Mucosa of rectum (tissue), 2 donors: Measurements from ENCODE around the gene NID1.

Source experiments
- H3K27ac ChIP-seq, 2 donors: one replicate each; pipeline ENCODE4 v1.7.0; 2013; ENCODE audit warnings: inconsistent platforms in 2 of 2, low read depth in 2 of 2, low read length in 2 of 2
- H3K27me3 ChIP-seq, 2 donors: one replicate each; pipeline ENCODE4 v1.7.0; 2013; ENCODE audit warnings: low read length in 2 of 2; ENCODE audit not compliant: control insufficient read depth in 2 of 2, insufficient read depth in 2 of 2
- H3K36me3 ChIP-seq, 2 donors: one replicate each; pipeline ENCODE4 v1.7.0; 2013; ENCODE audit warnings: low read length in 2 of 2; ENCODE audit not compliant: control insufficient read depth in 2 of 2, insufficient read depth in 2 of 2
- H3K4me1 ChIP-seq, 2 donors: one replicate each; pipeline ENCODE4 v1.7.0; 2013; ENCODE audit warnings: low read length in 2 of 2, mild to moderate bottlenecking in 1 of 2; ENCODE audit not compliant: control insufficient read depth in 2 of 2, insufficient read depth in 2 of 2
- H3K4me3 ChIP-seq, 2 donors: one replicate each; pipeline ENCODE4 v1.7.0; 2013; ENCODE audit warnings: low read length in 2 of 2
- H3K9ac ChIP-seq, 2 donors: one replicate each; pipeline ENCODE4 v1.7.0; 2013; ENCODE audit warnings: low read length in 2 of 2, low read depth in 1 of 2, mild to moderate bottlenecking in 1 of 2
- H3K9me3 ChIP-seq, 2 donors: one replicate each; pipeline ENCODE4 v1.7.0; 2013; ENCODE audit warnings: low read length in 2 of 2; ENCODE audit not compliant: control insufficient read depth in 2 of 2
- donor health status: healthy.
- donor health status: Normal muscosa, but diverticular disease.

The NID1 gene

DNA sequence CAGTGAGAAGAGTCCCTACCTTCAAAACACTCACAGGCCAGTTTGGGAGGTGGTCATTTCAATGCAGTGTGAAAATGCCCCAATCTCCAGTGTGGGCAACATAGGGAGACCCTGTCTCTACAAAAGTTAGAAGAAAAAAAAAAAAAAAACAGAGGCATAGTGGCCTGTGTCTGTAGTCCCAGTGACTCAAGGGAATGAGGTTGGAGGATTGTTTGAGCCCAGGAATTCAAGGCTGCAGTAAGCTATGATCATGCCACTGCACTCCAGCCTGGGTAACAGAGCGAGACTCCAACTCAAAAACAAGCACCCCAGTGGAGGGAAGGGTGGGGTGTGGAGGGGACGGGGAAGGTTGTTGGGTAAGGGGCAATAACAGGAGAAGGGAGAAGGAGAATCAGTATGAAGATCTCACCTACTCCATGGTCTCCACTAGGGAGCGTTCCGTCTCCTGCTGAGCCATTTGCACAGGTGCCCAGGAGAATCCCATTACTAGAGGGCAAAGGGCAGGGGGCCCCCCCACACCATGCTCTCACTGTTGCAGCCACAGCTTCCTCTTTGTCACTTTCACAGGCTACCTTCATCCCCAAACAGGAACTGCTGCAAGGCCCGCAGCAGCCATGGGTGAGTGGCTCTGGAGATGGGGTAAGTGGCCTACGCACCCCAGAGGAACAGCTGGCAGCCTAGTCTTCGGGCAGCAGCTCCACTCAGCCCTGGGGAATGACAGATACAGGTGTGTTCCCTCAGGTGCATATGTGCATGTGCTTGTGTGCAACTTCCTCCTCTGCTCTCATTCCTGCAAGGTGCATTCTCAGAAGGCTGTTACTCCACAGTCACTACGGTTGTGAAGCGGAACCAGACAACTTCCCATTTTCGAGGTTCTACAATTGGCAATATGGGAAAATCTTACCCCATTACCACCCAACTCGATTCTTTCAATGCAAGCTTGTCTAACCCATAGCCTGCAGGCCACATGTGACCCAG, 110.3 kb downstream of the NID1 start:
- Histone ChIP-seq H3K4me3 (no peak overlapping the region), H3K27me3 (no peaks in the 10 kb centered on the region)

DNA sequence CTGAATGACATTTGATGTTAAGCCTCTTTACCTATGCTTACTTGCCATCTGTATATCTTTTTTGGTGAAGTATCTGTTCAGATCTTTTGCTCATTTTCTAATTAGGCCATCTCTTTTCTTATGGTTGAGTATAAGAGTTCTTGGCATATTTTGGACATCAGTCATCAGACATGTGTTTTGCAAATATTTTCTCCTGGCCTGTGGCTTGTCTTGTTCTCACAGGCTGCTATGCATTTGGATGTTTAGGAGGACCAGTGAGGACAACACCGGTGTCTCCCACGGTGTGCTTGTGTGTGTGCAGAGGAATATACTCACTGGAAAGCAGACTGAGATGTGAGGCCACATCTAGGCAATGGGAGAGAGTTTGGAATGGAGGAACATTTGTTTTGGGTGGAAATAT, 111.1 kb downstream of the NID1 start:
- H3K9me3 ChIP-seq = no peaks in the 10 kb centered on the region
- H3K4me3 ChIP-seq = no peak overlapping the region
- peaks cover 12 to 13% of the 10 kb centered on the region in 2 donors for H3K4me1 ChIP-seq
- no peaks in the 10 kb centered on the region for H3K36me3 ChIP-seq
- no peaks in the 10 kb centered on the region for H3K27me3 ChIP-seq
- H3K27ac ChIP-seq = no peak overlapping the region
- no peak overlapping the region for H3K9ac ChIP-seq

More for the DNA sequence above, 110.3 kb downstream of the NID1 start:
- H3K9me3 ChIP-seq = no peaks in the 10 kb centered on the region
- peaks cover 12 to 13% of the 10 kb centered on the region in 2 donors for H3K4me1 ChIP-seq
- no peak overlapping the region for H3K27ac ChIP-seq
- no peak overlapping the region for H3K9ac ChIP-seq
- no peaks in the 10 kb centered on the region for H3K36me3 ChIP-seq

DNA sequence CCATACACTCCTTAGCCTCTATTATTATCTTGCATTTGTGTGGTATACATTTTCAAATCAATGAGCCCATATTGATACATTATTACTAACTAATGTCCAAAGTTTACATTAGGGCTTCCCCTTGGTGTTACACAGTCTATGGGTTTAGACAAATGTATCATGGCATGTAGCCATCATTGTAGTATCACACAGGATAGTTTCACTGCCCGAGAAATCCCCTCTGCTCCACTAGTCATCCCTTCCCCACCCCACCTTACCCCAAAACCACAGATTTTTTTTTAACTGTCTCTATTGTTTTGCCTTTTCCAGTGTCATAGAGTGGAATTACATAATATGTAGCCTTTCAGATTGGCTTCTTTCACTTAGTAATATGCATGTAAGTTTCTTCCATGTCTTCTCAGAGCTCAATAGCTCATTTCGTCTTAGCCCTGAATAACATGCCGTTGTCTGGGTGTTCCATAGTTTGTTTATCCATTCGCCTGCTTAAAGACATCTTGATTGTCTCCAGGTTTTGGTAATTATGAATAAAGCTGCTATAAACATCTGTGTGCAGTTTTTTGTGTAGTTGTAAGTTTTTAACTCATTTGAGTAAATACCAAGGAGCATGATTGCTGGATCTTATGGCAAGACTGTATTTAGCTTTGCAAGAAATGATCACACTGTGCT, 111.8 kb downstream of the NID1 start:
- Histone ChIP-seq H3K9me3 (no peaks in the 10 kb centered on the region), H3K27ac (no peak overlapping the region), H3K36me3 (no peaks in the 10 kb centered on the region), H3K27me3 (no peaks in the 10 kb centered on the region), H3K4me1 (peaks cover 12 to 13% of the 10 kb centered on the region in 2 donors), H3K9ac (no peak overlapping the region), H3K4me3 (no peak overlapping the region)

DNA sequence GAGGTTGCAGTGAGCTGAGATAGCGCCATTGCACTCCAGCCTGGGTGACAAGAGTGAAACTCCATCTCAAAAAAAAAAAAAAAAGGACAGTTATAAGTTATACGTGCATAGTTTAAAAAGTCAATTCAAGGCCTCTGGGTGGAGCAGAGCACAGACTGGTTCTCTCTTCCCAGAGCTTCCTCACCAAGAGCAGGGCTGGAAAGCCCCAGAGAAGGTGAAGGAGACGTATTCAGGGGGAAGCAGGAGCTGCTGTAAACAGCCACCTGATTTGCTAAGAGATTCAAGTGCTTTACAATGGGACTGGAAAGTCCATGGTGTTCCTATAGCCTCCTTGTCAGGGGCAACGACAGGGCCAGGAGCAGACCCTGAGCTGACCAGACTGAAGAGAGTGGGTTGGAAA, 113.2 kb downstream of the NID1 start:
- no peak overlapping the region for H3K27ac ChIP-seq
- no peaks in the 10 kb centered on the region for H3K36me3 ChIP-seq
- H3K9me3 ChIP-seq = no peaks in the 10 kb centered on the region
- peaks cover 12 to 13% of the 10 kb centered on the region in 2 donors for H3K4me1 ChIP-seq
- no peak overlapping the region for H3K9ac ChIP-seq
- H3K4me3 ChIP-seq = no peak overlapping the region
- no peaks in the 10 kb centered on the region for H3K27me3 ChIP-seq

DNA sequence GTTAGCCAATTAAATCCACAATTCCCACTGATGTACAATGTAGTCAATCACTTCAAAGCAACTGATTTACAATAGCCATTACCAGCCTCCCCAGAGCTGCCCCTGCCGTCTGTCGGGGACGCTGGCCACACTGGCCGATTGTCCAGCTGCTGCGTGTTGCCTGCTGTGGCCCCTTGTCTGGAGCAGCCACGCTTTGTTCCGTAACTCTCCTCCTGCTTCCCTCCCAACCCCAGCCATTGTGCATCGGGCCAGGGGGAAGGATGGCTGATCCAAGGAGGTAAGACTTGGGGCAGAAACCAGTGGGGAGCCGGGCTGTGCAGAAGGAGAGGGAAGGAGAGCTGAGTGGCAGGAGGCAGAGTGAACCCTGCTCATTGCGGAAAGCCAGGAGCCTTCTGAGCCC, 114.6 kb downstream of the NID1 start:
- Histone ChIP-seq H3K9me3 (no peaks in the 10 kb centered on the region), H3K4me3 (no peak overlapping the region), H3K4me1 (peaks cover 8 to 10% of the 10 kb centered on the region in 2 donors), H3K36me3 (no peaks in the 10 kb centered on the region), H3K27me3 (no peaks in the 10 kb centered on the region), H3K9ac (no peak overlapping the region), H3K27ac (no peak overlapping the region)

DNA sequence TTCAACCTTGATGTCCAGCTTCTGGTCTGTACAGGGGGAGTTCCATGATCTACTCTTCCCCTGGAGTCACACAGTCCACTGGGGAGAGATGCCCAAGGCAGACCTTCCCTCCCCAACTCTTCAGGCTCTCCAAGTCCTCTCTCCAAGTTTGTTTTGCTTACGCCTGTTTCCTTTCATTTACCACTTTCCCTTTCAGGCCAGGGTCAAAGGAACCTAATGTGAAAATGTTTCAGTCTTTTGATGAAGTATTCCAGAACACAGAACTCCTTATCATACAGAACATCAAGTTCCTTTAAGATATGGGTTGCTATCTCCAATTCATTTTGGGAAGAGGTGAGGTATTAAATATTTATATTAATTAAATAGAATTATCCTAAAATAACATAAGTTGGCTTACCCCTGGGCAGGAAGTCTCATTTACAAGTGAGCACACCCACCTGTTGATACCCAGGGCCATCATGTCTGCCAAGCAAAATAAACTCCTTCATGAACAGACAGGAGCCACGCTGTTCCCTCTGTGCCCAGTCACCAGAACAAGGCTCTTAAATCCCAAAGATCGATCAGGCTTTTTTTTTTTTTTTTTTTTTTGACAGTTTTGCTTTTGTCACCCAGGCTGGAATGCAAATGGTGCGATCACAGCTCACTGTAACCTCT, 116.0 kb downstream of the NID1 start:
- Histone ChIP-seq H3K27me3 (no peaks in the 10 kb centered on the region), H3K27ac (no peak overlapping the region), H3K9ac (no peak overlapping the region), H3K9me3 (no peaks in the 10 kb centered on the region), H3K4me3 (no peak overlapping the region), H3K4me1 (no peaks in the 10 kb centered on the region), H3K36me3 (no peaks in the 10 kb centered on the region)

DNA sequence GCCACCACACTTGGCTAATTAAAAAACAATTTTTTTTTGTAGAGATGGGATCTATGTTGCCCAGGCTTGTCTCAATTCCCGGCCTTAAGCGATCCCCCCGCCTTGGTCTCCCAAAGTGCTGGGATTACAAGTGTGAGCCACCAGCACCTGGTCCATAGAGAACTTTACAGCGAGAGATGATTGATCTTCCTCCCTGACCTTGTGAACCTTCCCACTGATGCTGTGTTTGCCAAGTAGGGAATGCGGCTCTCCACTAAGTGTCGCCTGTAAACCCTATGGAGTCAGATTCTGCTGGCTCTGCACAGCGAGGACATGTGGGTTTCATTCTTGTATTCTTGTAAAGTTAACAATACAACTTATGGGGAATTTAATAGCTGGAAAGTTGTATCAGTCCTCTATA, 116.9 kb downstream of the NID1 start:
- H3K9me3 ChIP-seq = no peaks in the 10 kb centered on the region
- no peaks in the 10 kb centered on the region for H3K36me3 ChIP-seq
- no peak overlapping the region for H3K9ac ChIP-seq
- H3K4me3 ChIP-seq = no peak overlapping the region
- no peak overlapping the region for H3K27ac ChIP-seq
- no peaks in the 10 kb centered on the region for H3K4me1 ChIP-seq
- no peaks in the 10 kb centered on the region for H3K27me3 ChIP-seq

DNA sequence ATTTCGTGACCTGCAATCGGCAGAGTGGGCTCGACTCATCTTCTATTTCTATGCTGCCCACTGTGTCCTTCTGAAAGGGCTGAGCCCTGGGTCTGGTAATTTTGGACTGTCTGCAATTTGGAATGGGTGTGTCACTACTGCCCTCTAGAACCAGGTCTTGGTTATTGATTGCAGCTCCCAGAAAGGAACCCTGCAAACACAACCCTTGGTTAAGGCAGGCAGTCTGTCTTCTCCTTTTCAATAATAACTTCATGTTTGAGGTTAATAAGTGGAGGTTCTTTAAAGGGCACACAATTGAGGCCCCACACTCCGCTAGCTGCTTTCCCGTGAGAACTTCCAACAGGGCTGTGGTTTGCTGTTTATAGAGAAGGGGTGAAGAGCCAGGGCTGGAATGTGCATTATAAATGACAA, 118.3 kb downstream of the NID1 start:
- no peak overlapping the region for H3K4me3 ChIP-seq
- H3K27ac ChIP-seq = no peak overlapping the region

DNA sequence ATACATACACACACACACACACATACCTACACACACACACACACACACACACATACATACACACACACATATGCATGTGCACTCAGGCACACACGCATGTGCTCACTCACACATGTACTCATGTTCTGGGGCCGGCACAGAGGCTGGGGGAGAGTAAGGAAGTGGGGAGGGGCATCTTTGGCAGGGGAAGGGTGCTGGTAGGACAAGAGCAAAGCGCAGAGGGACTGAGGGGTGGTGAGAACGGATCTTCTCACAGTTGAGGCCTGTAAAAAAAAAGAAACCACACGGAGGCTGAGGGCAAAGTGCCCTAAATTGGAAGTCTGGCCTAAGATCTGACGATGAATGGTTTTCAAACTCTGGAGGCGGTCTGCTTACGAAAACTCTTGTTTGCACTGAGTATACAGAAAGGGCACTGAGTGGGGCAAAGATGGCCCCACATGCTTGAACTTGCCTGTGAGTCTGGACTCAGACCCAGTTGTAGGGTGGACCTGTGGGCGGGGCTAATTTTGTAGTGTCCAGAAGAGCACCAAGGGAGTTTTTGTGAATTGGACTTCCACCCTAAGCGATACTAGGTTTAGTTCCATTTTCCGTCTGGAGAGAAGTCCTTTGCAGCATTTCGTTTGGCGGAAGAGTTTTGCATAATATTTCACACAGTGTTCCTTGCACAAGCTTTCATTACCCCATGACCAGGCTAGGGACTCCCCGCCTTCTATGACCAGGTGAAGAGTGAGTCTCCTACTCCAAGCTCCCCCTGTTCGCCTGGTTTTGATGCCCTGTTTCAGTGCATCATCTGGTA, 118.9 kb downstream of the NID1 start:
- Histone ChIP-seq H3K9me3 (no peaks in the 10 kb centered on the region), H3K27me3 (no peaks in the 10 kb centered on the region), H3K27ac (no peak overlapping the region), H3K4me1 (no peaks in the 10 kb centered on the region), H3K36me3 (no peaks in the 10 kb centered on the region), H3K9ac (no peak overlapping the region), H3K4me3 (no peak overlapping the region)

More for the DNA sequence above, 118.3 kb downstream of the NID1 start:
- no peaks in the 10 kb centered on the region for H3K27me3 ChIP-seq
- no peak overlapping the region for H3K9ac ChIP-seq
- H3K9me3 ChIP-seq = no peaks in the 10 kb centered on the region
- no peaks in the 10 kb centered on the region for H3K4me1 ChIP-seq
- H3K36me3 ChIP-seq = no peaks in the 10 kb centered on the region
